Measurements from ENCODE around the gene UBE2D2.

GRCh38 chr5:139675825-139676224 lies 114.7 kb downstream of the UBE2D2 start:
- TF ChIP-seq POLR2AphosphoS5 (IDR thresholded peaks at IDR 0.05; ENCODE audit: low read depth, low read length) (no peak), POLR2A (IDR thresholded peaks at IDR 0.05; ENCODE audit: low read depth, low read length) (no peak), TAF1 (IDR thresholded peaks at IDR 0.05; ENCODE audit: low read depth, low read length) (no peak), POU2F2 (IDR thresholded peaks at IDR 0.05; ENCODE audit: low read depth, low read length) (no peak), SPI1 (IDR thresholded peaks at IDR 0.05; ENCODE audit: low read depth, low read length) (no peak)

All from GM12891 (cell line).